ENCODE data around the gene HOXC11.

HOXC11 gene

DNA sequence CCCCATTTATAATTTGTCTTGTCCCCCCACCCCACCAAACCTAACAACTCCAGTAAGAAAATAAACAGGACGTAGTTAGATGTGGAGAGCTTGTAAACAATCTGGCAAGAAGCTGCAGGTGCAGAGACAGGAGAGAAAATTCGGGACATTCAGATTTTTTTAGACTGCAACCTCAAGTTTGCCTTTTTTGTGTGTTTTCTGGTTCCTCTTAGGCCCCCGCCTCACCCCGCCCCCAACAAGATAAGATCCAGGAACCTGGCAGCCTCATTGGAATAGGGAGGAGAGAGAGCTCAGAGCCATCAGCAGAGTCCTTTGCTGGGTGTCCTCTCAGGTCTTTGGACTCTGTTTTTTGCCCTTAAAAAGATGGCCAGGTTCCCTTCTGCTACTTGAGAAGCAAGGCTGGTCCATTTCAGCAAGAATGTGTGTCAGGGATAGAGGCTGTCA, 14.9 kb downstream of the HOXC11 start:
- DNase-seq = no peak

DNA sequence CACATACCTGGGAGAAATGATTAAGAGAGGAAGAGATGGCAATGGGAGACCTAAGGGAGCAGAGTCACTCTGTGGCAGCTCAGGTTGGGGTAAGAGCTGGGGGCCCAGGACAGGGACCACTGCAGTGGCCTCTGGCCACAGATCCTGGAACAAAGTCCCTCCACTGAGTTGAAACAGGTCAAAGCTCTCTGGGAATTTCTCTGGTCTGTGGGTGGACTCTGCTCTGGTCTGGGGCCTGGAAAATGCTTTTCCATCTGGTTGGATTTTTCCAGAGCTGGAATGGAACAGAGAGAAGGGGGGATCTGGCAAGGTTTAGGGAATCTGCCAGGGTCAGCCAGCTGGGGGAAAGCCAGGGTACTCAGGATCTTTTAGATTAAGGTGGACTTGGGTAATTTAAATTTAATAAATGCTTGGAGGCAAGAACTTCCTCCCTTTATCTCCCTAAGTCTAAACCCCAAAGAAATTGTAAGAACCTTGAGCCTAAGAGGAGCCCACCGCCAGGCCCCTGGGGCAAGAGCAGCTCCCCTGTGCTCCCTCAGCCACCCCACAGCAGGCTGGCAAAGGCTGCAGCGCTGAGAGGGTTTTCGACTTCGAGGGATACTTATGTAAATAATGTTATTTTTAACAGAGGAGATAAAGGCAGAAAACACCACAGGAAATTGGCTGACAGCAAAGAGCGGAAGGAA, 15.8 kb downstream of the HOXC11 start:
- no peak for DNase-seq

DNA sequence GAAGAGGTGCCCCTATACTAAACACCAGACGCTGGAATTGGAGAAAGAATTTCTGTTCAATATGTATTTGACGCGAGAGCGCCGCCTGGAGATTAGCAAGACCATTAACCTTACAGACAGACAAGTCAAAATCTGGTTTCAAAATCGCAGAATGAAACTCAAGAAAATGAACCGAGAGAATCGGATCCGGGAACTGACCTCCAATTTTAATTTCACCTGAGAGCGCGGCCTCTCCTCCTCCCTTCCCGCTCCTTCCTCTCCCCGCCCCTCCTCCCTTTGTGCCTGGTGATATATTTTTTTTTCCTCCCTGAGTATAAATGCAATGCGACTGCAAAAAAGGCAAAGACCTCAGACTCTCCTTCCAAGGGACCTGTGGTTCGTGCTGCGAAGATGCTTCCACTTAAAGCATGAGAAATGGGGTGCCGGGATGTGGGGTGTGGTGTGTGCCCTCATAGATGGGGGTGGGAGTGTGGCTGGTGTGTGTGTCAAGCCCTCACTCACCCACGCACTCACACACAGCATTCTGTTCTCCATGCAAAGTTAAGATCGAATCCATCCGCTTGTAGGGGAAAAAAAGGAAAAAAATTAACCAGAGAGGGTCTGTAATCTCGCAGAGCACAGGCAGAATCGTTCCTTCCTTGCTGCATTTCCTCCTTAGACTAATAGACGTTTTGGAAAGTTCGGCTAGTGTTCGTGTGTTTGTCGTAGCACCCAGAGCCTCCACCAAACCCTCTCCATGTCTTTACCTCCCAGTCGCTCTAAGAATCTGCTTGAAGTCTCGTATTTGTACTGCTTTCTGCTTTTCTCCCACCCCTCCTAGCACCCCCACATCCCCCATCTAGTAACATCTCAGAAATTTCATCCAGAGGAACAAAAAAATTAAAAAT, 16.5 kb downstream of the HOXC11 start:
- no peak for DNase-seq

DNA sequence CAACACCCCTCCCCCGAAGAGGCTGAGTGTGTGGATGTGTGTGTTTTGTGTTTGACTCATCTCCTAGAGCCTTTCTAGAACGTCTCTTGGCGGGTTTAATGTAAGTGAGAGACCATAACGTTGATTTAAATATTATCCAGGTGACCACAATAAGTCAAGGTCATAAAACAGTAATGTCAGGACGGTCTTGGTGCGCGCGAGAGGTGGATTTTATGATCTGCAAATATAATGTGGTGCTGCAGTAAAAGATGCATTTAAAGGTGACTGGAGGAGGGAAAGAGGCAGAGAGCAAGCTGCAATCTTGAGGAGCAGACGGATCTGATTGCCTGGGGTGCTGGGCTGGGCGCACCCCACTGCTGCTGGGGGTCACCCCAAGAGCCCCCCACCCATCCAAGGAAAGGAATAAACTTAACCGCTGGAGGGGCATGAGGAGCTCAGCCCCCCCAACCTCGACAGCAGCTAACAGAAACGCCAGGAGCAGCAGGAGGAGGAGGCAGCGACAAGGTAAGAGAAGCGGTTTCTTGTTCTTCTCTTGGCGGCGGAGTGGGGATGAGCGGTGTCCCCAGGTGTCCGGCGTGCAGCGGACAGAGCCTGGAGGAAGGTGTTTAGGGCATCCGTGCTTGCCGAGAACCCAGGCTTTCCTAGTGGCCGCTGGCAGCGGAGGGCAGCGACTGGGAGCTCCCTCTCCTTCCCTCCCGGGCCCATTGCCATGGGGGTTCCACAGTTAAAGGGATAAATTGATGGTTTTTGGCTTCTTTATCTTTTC, 17.6 kb downstream of the HOXC11 start:
- no peak for DNase-seq

DNA sequence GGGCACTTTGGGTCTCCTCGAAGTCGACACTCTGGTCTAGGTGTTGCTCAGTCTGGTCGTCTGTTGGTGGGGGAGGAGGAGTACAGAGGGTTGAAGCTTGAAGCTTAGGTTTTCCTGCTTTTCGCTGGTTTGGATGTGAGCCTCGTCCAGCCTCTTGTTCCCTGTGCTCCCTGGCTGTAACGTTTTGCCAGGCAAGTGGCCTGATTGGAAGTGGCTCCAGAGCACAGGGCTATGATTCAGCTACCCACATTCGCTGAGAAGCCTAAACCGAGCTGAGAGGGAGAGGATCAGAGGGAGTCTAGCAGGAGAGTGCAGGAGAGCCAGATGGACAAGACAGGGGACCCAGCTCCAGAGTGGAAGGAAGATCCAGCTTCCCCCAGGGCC, 18.1 kb downstream of the HOXC11 start:
- DNase-seq = no peak

DNA sequence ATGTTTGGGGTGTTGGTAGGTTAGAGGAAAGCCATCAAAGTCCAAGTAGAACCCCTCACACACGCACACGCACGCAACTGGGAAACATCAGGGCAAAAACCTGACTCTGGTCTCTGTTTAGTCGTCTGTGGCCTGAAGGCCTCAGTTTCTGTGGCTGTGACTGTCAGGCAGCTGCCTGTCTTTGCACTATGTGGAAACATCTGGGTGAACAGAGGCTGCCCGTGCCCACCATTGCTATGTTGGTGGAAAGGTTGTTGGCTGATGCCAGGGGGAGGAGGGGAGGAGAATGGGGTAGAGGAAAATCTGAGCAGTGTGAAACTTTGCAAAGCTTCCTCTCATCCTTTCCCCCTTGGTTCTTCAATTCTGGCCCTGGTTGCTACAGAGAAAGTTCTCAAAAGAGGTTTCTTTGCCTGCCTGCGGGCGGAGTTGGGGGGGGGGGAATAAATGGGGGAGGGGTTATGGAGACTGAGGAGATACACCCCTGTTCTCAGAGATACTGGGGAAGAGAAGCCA, 19.5 kb downstream of the HOXC11 start:
- no peak for DNase-seq

DNA sequence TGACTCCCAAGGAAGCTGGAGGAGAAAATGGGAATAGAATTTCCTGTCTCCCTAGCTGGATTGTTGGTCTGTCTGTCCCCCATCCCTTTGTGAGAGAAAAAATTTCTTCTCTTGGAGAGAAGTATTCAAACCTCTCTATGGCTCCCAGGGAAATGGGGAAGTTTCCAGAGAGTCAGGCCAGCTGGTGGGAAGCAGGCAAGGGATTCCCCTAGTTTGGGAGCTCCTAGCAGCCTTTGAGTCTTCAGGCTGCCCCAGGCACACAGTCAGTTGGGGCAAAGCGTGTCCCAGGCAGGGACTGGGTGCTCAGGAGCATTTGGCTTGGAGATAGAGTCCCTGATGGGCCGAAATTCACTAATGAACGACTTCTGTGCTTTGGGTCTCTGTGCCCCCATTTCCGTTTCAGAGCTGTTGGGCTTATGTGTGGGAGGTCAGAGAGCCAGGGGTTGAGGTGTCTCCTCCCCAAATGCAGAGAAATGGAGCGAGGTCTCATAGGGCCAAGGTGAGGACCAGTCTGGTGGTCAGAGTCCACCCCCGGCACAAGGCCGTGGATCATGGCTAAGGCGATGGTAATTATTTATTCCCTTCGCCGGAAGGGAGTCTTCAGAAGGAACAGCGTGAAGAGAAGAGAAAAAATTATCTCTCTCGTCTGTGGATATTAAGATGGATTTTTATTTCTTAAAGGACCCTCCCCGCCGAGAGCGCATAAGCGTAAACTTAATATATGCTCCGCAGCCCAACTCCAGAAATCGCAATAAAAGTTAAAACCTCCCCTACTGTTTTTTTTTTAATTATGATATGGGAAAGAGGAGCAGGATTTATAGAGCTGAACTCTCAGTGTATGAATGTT, 20.5 kb downstream of the HOXC11 start:
- no peak for DNase-seq

DNA sequence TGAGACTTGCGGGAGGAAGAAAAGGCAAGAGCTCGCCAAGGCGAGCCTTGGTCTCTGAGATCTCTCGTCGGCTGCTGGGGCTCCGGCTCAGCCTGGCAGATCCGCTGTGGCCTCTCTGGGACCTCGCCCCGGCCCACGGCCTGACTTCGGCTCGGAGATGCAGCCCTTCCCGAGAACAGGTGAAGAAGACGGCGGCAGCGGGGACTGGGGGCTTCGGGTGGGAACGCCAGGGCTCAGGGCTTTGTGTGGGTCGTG, 21.0 kb downstream of the HOXC11 start:
- DNase-seq = no peak

DNA sequence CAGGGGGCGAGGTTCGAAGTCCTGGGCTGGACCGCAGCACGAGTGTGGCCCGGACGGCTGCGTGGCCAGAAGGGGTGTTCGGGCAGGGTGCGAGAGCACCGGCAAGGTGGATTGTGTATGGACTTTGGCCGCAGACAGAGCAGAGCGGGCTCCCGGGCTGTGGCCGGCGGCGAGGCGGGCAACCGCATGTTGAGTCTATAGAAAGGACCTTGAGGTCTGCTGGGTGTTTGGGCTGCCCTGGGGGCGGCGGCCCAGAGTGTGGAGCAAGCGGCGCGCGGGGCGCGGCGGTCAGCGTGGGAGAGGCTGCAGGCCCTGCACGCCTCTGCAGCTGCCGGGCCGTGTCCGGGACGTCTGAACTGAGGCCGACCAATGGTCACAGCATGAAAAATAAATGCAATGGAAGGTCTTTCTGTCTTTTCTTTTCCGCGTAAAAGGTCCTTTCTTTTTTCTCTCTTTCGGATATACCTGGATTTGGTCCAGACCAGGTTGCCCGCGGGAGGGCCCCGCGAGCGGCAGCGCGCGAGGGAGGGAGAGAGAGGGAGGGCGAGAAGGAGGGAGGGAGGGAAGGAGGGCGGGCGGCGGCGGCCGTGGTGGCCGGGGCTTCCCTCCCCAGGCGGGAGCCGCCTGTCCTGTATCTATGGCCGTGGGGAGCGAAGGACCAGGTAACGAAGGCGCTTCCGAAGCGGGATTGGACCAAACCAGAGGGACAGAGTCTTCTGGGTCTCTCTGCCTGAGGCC, 21.5 kb downstream of the HOXC11 start:
- no peak for DNase-seq

DNA sequence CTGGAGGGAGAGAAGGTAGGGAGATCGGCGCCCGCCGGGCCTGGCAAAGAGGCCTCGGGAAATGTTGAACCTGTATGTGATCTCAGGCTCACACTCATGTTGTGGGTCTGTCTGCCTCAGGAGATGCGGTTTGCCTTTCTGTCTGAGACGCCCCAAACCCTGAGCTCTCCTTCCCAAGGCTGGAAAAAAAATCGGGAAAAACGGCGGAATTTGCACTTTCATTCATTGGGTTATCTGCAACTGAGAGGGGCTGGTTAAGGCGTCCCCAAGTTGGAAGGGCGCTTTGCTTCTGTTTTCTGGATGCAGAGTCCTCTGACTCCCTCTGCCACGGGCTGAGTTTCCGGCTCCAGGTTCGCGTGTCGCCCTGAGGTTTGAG, 22.1 kb downstream of the HOXC11 start:
- DNase-seq = no peak

DNA sequence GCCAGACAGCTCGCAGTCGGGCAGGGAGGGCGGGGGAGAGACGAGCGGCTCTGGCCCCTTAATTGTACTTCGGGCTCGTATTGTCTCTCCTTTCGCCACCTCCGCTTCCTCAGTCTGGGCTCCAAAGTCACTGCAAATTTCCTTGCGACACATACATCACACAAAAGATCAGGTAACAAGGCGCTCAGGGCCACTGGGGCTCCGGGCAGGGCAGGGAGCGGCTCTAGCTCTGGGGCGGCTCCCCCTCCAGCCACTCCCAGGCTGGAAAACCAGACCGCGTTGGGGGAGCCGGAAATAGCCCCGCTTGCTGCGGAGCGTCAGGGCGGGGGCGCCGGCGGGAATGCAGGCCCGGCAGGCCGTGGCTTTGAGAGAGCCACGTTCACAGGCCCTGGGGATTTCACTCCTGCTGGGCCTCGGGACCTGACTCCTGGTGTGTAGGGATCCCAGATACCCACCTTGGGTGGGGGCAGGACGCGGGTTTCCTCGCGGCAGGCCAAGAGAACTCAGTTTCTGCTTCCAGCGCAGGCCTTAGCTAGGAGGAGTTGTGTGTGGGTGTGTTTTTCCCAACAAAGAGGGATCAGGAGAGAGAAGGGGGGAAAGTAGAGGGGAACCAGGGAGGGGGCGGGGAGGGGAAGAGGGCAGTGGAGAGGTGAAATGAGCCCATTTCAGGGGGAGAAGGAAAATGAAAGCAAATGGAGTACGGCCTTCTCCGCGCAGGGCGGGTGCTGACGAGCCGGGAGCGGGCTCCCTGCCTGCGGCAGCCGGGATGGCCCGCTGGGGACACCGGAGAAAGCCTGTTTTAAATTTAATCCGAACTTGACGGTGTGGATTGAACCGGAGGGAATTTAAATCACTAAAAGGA, 22.7 kb downstream of the HOXC11 start:
- DNase-seq = no peak

DNA sequence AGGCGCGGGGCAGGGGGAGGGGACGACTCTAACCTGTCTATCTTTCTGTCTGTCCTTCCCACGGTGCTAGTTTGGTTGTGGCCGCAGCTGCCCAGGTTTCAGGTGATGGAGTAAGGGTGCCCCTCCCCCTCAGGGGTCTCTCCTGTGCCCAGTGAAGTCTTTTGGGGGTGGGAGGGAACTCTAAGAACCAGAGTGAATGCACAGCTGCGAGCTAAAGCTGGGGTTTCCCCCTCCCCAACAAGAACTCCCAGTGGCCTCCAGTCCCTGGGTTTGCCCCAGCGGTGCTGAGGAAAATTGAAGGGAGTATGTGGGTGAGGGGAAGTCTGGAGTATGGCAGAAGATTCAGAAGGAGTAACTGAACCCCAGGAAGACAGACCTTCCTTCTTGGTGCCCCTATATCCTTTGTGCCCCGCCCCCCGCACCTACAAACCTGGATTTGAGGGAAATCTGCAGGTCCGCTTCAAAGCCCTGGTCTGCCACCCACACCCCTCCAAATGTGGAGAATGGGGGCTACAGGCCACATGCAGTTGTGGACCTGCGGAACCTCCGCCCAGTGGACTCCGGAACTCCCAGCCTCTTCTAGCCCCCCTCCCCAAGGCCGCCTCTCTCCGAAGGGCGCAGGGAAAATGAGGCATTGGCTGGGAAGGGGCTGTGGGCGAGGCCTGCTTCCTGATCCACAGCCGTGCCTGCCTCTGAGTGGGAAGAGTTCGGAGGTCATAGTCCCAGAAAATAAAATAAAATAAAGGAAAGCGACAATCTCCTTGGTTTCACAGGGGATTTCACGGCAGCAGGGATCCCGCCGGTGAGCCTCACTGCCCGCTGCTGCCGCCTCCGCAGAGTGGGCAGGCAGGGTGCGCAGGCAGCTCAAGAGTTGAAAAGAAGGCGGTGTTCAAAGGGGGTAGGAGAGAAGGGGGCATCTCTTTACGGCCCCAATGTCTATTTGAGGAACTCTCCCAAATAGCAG, 23.6 kb downstream of the HOXC11 start:
- no peak for DNase-seq

DNA sequence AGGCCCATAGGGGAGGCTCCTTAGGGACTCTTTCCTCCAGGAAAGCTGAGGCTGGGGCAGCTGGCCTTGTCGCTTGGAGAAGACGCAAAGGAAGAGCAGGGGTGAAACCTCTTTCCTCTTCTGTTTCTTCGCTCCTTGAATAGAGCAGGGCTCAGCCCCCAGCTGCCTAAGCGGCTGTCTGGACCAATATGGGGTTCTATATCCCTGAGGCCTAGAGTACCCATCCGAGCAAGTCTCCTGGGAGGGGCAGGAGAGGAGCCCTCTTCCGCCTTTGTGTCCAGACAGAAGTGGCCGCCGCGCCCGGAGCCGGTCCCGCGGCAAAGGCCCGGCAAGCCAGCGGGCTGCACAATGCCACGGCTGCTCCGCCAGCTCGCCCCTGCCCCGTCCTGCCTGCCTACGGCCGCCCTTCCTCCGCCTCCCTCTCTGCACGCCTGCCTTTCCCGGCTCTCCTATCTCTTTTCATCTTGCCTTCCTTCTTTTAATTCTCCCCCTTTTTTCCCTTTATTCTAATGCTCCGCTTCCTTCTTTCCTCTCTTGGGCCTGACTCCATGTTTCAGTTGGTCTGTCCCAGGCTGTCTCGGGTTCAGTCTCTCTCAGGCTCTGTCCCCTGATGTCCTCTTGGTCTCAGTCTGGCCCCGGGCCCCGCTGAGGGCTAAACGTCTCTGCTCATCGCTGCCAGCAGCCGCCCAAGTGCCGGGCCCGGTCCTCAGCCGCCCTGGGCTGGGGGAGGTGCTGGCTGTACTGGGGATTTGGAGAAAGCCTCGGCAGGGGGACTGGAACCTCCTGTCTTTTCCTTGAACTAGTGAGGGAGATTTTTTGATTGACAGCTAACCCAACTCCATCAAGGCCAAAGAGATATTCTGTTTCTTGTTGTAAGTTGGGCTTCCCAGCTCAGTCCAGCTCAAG, 24.5 kb downstream of the HOXC11 start:
- no peak for DNase-seq

DNA sequence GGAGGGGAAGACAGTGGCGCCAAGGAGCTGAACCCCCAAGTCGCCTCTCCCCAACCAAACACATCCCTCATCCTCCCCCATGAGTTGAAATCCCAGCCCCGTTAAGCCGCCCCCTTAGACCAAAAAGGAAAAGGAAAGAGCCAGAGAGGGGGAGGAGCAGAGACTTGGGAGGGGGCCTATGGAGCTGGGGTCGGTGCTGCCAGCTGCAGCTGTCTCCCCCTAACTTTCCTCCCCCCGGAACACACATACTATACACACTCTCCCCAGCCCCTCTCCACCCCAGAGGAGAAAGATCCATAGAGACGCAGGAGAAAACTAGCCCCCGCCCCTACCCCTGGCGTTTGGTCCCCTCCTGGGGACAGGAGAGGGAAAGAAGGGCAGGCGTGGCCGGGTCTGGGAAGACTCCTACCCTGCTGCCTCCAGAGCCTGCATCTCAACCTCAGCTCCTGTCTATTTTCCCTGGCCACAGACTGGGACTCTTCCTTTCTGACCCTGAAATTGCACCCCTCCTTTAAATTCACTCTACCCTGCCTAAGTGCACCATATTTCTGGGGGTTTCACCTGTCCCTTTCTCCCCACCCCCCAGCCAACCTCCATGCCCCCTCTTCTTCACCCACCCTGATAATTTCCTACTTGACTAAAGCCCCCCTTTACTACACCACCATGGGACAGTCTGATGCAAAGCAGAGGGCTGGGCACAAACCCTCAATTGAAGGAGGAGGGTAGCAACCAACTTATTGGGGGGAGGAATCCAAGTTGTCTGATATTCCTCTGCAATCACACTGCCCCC, 25.4 kb downstream of the HOXC11 start:
- no peak for DNase-seq

DNA sequence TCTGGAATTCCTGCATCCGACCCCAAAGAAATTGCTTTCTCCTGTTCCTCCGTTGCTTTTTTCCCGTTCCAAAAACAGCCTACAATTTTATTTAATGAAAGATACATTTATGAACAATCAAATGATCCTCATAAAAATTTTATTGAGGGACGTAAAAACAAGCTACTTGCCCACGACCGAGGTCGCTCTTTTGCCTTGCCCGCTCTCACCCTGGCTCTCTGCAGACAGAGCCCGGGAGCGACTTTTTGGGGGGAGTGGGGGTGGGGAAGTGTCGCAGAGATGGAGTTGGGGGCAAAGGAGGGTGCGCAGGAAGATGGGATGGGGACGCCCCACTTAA, 25.9 kb downstream of the HOXC11 start:
- DNase-seq = no peak

DNA sequence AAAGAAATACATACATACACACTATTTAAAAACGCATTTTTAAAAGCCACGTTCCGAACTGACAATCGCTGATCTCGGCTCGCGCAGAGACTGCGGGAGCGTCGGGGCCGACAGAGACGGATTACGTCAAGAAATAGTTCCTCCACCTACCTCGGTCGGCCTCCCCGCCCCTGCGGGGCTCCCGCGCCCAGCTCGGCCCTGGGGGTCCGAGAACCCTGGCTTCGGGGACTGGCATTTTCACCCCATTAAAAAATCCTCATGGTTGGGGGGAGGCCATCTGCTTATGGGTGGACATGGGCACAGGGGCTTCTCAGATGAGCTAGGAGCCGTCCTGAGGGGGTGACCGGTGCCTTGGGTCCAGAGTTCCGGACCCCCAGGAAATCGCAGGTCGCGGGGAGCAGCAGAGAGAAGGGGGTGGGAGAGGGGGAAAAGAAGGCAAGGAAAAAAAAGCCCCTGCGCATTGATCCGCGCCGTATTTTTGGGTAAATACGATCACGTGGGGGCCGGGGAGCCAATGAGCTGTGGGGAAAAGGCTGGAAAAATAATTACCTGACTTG, 26.7 kb downstream of the HOXC11 start:
- DNase-seq = no peak

All from NCI-H526 treated with DMSO at 0.1 percent for 48 hours (cell line).